ENCODE measurements around the gene NTRK2. TPM values are rescaled to one million over a fixed set of nuclear protein-coding genes. Genes with fewer than 3 reads are reported as not detected.

The NTRK2 gene
- total and polyA plus RNA-seq, 10 of the 15 experiments (the other 5 are each of a cell fraction or from before 2014, with no cell fraction given) = 0.42 to 4.6 (median 0.65) TPM

- no peak for TF ChIP-seq E4F1 (IDR thresholded peaks at IDR 0.05; ENCODE audit: borderline replicate concordance, partially characterized antibody)
- no peak for TF ChIP-seq HCFC1 (IDR thresholded peaks at IDR 0.05; ENCODE audit: low read length)
- peak; percentile 76; the same call in 1 of the 2 replicates for TF ChIP-seq NR2F1 (conservative IDR thresholded peaks at IDR 0.05)
- TF ChIP-seq CREM (IDR thresholded peaks at IDR 0.05; ENCODE audit: low read depth) = no peak
- no peak for TF ChIP-seq ZNF274 (IDR thresholded peaks at IDR 0.05; ENCODE audit: insufficient read depth, insufficient read length)
- peak; percentile 88 for TF ChIP-seq MLLT1 (IDR thresholded peaks at IDR 0.05)
- no peak for TF ChIP-seq SRF (IDR thresholded peaks at IDR 0.05; ENCODE audit: low read depth in 2 of 2, low read length in 2 of 2)
- TF ChIP-seq PAX8 (IDR thresholded peaks at IDR 0.05) = no peak
- TF ChIP-seq TCF12 (IDR thresholded peaks at IDR 0.05; ENCODE audit: low read depth, low read length) = no peak
- TF ChIP-seq ATF3 (IDR thresholded peaks at IDR 0.05; ENCODE audit: borderline replicate concordance, extremely low read depth, low read depth, low read length) = no peak
- no peak for TF ChIP-seq ZBTB40 (IDR thresholded peaks at IDR 0.05; ENCODE audit: borderline replicate concordance)
- TF ChIP-seq CREB1 (IDR thresholded peaks at IDR 0.05; ENCODE audit: low read depth) = no peak
- TF ChIP-seq POLR2AphosphoS2 (IDR thresholded peaks at IDR 0.05; ENCODE audit: low read depth, low read length) = no peak
- peak; percentile 99 for TF ChIP-seq MTA2 (IDR thresholded peaks at IDR 0.05; ENCODE audit: low read depth)
- TF ChIP-seq E2F4 (IDR thresholded peaks at IDR 0.05; ENCODE audit: low read depth, low read length) = no peak
- no peak for TF ChIP-seq STAT3 (IDR thresholded peaks at IDR 0.05; ENCODE audit: low read depth, low read length)
- no peak for TF ChIP-seq ZSCAN29 (IDR thresholded peaks at IDR 0.05)
- peak; percentile 38 to 65; a peak in 3 of 4 replicates for TF ChIP-seq BHLHE40 (IDR thresholded peaks at IDR 0.05; ENCODE audit: borderline replicate concordance in 1 of 2, low read depth in 2 of 2, low read length in 1 of 2)
- TF ChIP-seq MYB (IDR thresholded peaks at IDR 0.05; ENCODE audit: borderline replicate concordance, low read depth, low read length) = no peak
- no peak for TF ChIP-seq CEBPB (IDR thresholded peaks at IDR 0.05; ENCODE audit: borderline replicate concordance in 1 of 2, low read depth in 2 of 2, low read length in 2 of 2)
- no peak for TF ChIP-seq RBBP5 (conservative IDR thresholded peaks at IDR 0.05)
Observed at GRCh38 chr9:84838879-84839278, 169.3 kb downstream of the NTRK2 start (continued).
